CD4-positive, CD25-positive, alpha-beta regulatory T cell (primary cell): Measurements from ENCODE around the gene MYO15B. TPM values are rescaled to one million over a fixed set of nuclear protein-coding genes. Genes with fewer than 3 reads are reported as not detected.

ENCODE experiments used
- ATAC-seq, 2 donors: fragments of 150-1000 bp; cut with Tn5 transposase; one replicate each; pipeline ENCODE4 v1.10.0; 2021; ENCODE audit warnings: low read depth in 2 of 2, moderate number of reproducible peaks in 2 of 2, moderate library complexity in 1 of 2
- DNase-seq, 3 donors: peaks; one replicate each; pipeline versions ENCODE4 v3.0.0 to v3.0.0-alpha.2; 2012 to 2022; ENCODE audit warnings: mixed read lengths in 1 of 3
- H3K27ac ChIP-seq: one replicate; pipeline ENCODE4 v1.7.0; 2013; ENCODE audit warnings: mild to moderate bottlenecking, low read length; ENCODE audit not compliant: insufficient read depth, poor library complexity, severe bottlenecking
- H3K27me3 ChIP-seq: one replicate; pipeline ENCODE4 v1.7.0; 2013; ENCODE audit warnings: low read length; ENCODE audit not compliant: control insufficient read depth, insufficient read depth
- H3K36me3 ChIP-seq: one replicate; pipeline ENCODE4 v1.7.0; 2013; ENCODE audit warnings: mild to moderate bottlenecking, low read length, moderate library complexity; ENCODE audit not compliant: control insufficient read depth, insufficient read depth
- H3K4me1 ChIP-seq: 2 replicates; pipeline ENCODE4 v1.7.0; 2013; ENCODE audit warnings: mild to moderate bottlenecking, low read length; ENCODE audit not compliant: insufficient read depth, control insufficient read depth, poor library complexity, severe bottlenecking
- H3K4me3 ChIP-seq: one replicate; pipeline ENCODE4 v1.7.0; 2013; ENCODE audit warnings: low read depth, mild to moderate bottlenecking, low read length, moderate library complexity
- H3K9me3 ChIP-seq, 2 experiments: 1 replicate in 1 of 2; 2 replicates in 1 of 2; pipeline ENCODE4 v1.7.0; 2013; ENCODE audit warnings: low read length in 2 of 2, mild to moderate bottlenecking in 1 of 2, moderate library complexity in 1 of 2; ENCODE audit not compliant: control insufficient read depth in 2 of 2
- H3K27ac Mint-ChIP-seq, 3 donors: one replicate each; pipeline ENCODE4 v1.8.0; 2020 to 2022; ENCODE audit warnings: mild to moderate bottlenecking in 3 of 3, mixed read lengths in 3 of 3, moderate library complexity in 2 of 3
- H3K27me3 Mint-ChIP-seq: one replicate; pipeline ENCODE4 v1.8.0; 2022; ENCODE audit warnings: mild to moderate bottlenecking, mixed read lengths
- H3K36me3 Mint-ChIP-seq: one replicate; pipeline ENCODE4 v1.8.0; 2020; ENCODE audit warnings: mixed read lengths
- H3K4me1 Mint-ChIP-seq, 4 donors: one replicate each; pipeline ENCODE4 v1.8.0; 2020 to 2022; ENCODE audit warnings: mixed read lengths in 4 of 4, mild to moderate bottlenecking in 1 of 4
- H3K4me3 Mint-ChIP-seq, 4 donors: one replicate each; pipeline ENCODE4 v1.8.0; 2020 to 2022; ENCODE audit warnings: mild to moderate bottlenecking in 4 of 4, mixed read lengths in 4 of 4, moderate library complexity in 3 of 4
- H3K9me3 Mint-ChIP-seq, 7 donors: one replicate each; pipeline ENCODE4 v1.8.0; 2020 to 2022; ENCODE audit warnings: mixed read lengths in 7 of 7, mild to moderate bottlenecking in 3 of 7, moderate library complexity in 2 of 7
- polyA plus RNA-seq, 4 donors: library from polyadenylated mRNA; unstranded; fragments of 300-500 nt; fragmentation: Illumina TruSeq; gene quantifications; one replicate each; pipeline ENCODE4 v1.2.3, GENCODE V29; 2021
- total RNA-seq: library from RNA; stranded (reverse); gene quantifications from one replicate; pipeline ENCODE4 v1.2.3, GENCODE V29; 2022

Gene MYO15B
- total and polyA plus RNA-seq, 5 donors from 2014 or later, result 0.95 to 117 (median 1.0) TPM

DNA sequence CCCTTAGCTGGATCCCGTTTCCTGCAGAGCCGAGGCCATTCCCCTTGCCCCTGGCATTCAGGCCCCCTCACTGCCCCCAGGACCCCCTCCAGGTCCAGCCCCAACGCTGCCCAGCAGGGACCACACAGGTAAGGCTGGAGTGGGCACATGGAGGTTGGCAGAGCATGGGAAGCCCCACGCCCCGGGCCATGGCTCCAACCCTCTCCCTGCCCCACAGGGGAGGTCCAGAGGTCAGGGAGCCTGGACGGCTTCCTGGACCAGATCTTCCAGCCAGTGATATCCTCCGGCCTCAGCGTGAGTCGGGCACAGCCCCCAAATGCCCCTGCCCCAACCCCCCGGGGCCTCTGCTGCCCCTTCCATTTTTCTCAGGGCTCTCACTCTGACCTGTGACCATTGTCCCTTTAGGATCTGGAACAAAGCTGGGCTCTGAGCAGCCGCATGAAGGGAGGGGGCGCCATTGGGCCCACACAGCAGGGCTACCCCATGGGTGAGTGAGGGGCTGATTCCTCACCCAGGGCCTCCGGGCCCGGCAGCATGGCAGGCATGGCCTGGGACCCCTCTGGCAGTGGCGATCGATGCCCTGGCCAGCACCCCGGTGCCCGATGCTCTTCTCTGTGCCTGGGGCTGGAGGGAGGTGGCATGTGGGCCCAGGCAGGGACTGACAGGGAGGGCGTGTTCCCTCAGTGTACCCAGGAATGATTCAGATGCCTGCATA, 27.1 kb downstream of the MYO15B start:
- no peaks in the 10 kb centered on the region for H3K27me3 ChIP-seq
- no peaks in the 10 kb centered on the region for H3K36me3 ChIP-seq
- Mint-ChIP-seq H3K27ac (no peak overlapping the region), H3K27me3 (no peaks in the 10 kb centered on the region), H3K4me3 (no peak overlapping the region), H3K9me3 (no peaks in the 10 kb centered on the region), H3K36me3 (no peaks in the 10 kb centered on the region), H3K4me1 (no peaks in the 10 kb centered on the region)
- ATAC-seq, result no peak
- no peak overlapping the region for H3K27ac ChIP-seq
- no peaks in the 10 kb centered on the region for H3K4me1 ChIP-seq
- no peak overlapping the region for H3K4me3 ChIP-seq
- no peaks in the 10 kb centered on the region for H3K9me3 ChIP-seq
- no peak for DNase-seq

DNA sequence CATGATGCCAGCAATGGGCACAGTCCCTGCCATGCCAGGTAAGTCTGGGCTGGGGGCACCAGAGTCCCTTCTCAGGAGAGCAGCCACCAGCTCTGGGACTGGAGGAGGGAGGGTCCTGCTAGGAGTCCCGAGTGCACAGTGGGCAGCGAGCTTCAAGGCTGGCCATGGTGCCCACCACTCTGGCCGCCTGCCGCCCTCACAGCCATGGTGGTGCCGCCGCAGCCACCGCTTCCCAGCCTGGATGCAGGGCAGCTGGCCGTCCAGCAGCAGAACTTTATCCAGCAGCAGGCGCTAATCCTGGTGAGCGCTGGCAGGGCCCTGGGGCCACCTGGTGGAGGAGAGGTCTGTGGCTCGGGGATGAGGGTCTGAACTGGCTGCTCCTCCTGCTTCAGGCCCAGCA, 27.7 kb downstream of the MYO15B start:
- ATAC-seq (no peak), DNase-seq (no peak)
- H3K27me3 ChIP-seq, result no peaks in the 10 kb centered on the region
- Mint-ChIP-seq H3K27me3 (no peaks in the 10 kb centered on the region), H3K36me3 (no peaks in the 10 kb centered on the region), H3K27ac (no peak overlapping the region), H3K4me1 (no peaks in the 10 kb centered on the region), H3K4me3 (no peak overlapping the region), H3K9me3 (no peaks in the 10 kb centered on the region)
- no peaks in the 10 kb centered on the region for H3K9me3 ChIP-seq
- H3K4me1 ChIP-seq, result no peaks in the 10 kb centered on the region
- H3K4me3 ChIP-seq, result no peak overlapping the region
- no peaks in the 10 kb centered on the region for H3K36me3 ChIP-seq
- H3K27ac ChIP-seq, result no peak overlapping the region

DNA sequence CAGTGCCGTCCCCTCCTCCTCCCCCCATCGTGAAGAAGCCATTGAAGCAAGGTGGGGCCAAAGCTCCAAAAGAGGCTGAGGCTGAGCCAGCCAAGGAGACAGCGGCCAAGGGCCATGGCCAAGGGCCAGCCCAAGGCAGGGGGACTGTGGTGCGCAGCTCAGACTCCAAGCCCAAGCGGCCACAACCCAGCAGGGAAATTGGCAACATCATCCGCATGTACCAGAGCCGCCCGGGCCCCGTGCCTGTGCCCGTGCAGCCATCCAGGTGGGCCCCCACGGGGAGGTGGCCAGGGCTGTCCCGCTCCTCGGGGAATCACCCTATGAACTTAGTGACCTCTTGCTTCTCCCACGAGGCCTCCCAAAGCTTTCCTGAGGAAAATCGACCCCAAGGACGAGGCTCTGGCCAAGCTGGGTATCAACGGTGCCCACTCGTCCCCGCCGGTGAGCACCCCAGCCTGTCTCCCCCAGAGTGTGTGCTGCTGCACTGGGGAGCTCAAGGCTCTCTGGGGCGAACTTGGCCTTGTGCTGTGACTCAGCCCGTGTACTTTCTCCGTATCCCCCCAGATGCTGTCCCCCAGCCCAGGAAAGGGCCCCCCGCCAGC, 29.0 kb downstream of the MYO15B start:
- ATAC-seq (no peak), DNase-seq (no peak)
- no peaks in the 10 kb centered on the region for H3K4me1 Mint-ChIP-seq
- no peaks in the 10 kb centered on the region for H3K36me3 Mint-ChIP-seq
- H3K27ac Mint-ChIP-seq, result no peak overlapping the region
- no peaks in the 10 kb centered on the region for H3K9me3 Mint-ChIP-seq
- no peak overlapping the region for H3K4me3 ChIP-seq
- no peaks in the 10 kb centered on the region for H3K27me3 ChIP-seq
- no peaks in the 10 kb centered on the region for H3K4me1 ChIP-seq
- H3K9me3 ChIP-seq, result no peaks in the 10 kb centered on the region
- no peaks in the 10 kb centered on the region for H3K36me3 ChIP-seq
- H3K27me3 Mint-ChIP-seq, result no peaks in the 10 kb centered on the region
- H3K4me3 Mint-ChIP-seq, result no peak overlapping the region
- H3K27ac ChIP-seq, result no peak overlapping the region

DNA sequence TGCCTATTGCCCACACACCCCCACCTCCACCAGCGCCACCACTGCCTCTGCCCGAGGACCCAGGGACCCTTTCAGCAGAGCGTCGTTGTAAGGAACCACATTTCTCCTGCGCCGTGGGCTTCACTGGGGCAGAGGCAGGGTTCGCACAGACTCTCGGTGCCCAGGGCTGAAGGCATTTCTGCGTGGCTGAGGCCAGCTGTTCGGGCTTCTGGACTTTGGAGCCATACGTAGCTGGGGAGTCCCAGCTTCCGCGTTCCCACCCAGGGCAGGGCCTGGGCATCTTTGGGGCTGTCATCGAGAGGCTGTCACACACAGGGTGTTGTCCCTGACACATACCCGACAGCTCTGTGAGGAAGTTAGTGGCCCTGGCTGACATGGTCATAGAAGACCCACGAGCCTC, 29.6 kb downstream of the MYO15B start:
- Histone ChIP-seq H3K4me3 (no peak overlapping the region), H3K27ac (no peak overlapping the region), H3K27me3 (no peaks in the 10 kb centered on the region), H3K4me1 (no peaks in the 10 kb centered on the region), H3K36me3 (no peaks in the 10 kb centered on the region), H3K9me3 (no peaks in the 10 kb centered on the region)
- peak overlapping the region in 1 of 3 donors; percentile 71 for H3K27ac Mint-ChIP-seq
- no peak for ATAC-seq
- H3K9me3 Mint-ChIP-seq, result no peaks in the 10 kb centered on the region
- DNase-seq, result no peak
- peaks cover 2% of the 10 kb centered on the region for H3K36me3 Mint-ChIP-seq
- H3K4me1 Mint-ChIP-seq, result peaks cover 0 to 3% (median 0%) of the 10 kb centered on the region in 4 donors
- peaks cover 2% of the 10 kb centered on the region for H3K27me3 Mint-ChIP-seq
- H3K4me3 Mint-ChIP-seq, result no peak overlapping the region

DNA sequence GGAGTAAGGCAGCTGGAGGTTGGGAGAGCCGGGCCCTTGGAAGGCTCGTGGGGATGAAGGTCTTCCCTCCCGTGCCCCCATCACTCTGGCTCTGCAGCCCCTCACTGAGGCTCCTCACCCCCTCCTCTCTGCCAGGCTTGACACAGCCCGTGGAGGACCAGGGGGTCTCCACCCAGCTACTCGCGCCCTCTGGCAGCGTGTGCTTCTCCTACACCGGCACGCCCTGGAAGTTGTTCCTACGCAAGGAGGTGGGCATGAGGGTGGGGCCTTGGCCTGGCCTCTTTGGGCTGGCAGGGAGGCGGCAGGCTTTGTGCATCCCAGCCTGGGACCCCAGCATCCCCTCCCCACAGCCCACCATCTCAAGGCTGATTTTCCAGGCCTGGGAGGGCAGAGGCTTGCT, 30.1 kb downstream of the MYO15B start:
- no peak overlapping the region for H3K27ac ChIP-seq
- peaks cover 0 to 7% (median 0%) of the 10 kb centered on the region in 4 donors for H3K4me1 Mint-ChIP-seq
- no peak overlapping the region for H3K4me3 Mint-ChIP-seq
- DNase-seq (no peak), ATAC-seq (no peak)
- H3K27me3 ChIP-seq, result no peaks in the 10 kb centered on the region
- peaks cover 7% of the 10 kb centered on the region for H3K36me3 Mint-ChIP-seq
- no peaks in the 10 kb centered on the region for H3K9me3 ChIP-seq
- no peaks in the 10 kb centered on the region for H3K36me3 ChIP-seq
- H3K27ac Mint-ChIP-seq, result peak overlapping the region in 1 of 3 donors; percentile 71
- no peaks in the 10 kb centered on the region for H3K4me1 ChIP-seq
- peaks cover 4% of the 10 kb centered on the region for H3K27me3 Mint-ChIP-seq
- no peak overlapping the region for H3K4me3 ChIP-seq
- H3K9me3 Mint-ChIP-seq, result no peaks in the 10 kb centered on the region

DNA sequence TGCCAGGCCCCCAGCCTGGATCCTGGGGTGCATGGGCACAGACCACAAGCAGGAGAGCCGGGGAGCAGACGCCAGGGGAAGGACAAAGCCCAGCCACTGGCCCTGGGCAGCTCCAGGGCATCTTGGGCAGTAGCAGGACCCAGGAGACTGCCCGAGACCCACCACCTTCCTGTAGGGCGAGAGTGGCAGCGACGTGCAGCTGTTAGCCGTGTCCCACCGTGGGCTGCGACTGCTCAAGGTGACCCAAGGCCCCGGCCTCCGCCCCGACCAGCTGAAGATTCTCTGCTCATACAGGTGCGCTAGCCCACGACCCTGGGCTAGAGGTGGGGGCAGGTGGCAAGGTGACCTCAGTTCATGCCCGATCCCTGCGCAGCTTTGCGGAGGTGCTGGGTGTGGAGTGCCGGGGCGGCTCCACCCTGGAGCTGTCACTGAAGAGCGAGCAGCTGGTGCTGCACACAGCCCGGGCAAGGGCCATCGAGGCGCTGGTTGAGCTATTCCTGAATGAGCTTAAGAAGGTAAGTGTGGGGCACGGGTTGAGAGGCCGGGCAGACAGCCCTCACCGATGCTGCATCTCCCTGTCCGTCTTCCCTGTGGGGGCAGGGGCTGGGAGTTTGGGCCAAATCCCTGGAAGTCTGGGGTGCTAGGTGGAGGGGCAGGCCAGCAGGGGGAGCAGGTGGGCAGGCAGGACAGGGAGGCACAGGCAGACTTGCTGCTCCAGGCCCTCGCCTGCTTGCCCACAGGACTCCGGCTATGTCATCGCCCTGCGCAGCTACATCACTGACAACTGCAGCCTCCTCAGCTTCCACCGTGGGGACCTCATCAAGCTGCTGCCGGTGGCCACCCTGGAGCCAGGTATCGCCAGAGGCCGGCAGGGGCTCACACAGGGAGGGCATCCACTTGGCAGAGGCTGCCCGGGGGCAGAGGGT, 32.2 kb downstream of the MYO15B start:
- no peaks in the 10 kb centered on the region for H3K9me3 ChIP-seq
- no peaks in the 10 kb centered on the region for H3K9me3 Mint-ChIP-seq
- H3K4me1 ChIP-seq, result no peaks in the 10 kb centered on the region
- peaks cover 4% of the 10 kb centered on the region for H3K27me3 Mint-ChIP-seq
- DNase-seq (peak in 1 of 3 donors; percentile 22), ATAC-seq (no peak)
- no peak overlapping the region for H3K4me3 ChIP-seq
- no peaks in the 10 kb centered on the region for H3K36me3 ChIP-seq
- no peak overlapping the region for H3K27ac Mint-ChIP-seq
- peaks cover 0 to 8% (median 0%) of the 10 kb centered on the region in 4 donors for H3K4me1 Mint-ChIP-seq
- no peak overlapping the region for H3K4me3 Mint-ChIP-seq
- H3K36me3 Mint-ChIP-seq, result peaks cover 8% of the 10 kb centered on the region
- H3K27me3 ChIP-seq, result no peaks in the 10 kb centered on the region
- H3K27ac ChIP-seq, result no peak overlapping the region

DNA sequence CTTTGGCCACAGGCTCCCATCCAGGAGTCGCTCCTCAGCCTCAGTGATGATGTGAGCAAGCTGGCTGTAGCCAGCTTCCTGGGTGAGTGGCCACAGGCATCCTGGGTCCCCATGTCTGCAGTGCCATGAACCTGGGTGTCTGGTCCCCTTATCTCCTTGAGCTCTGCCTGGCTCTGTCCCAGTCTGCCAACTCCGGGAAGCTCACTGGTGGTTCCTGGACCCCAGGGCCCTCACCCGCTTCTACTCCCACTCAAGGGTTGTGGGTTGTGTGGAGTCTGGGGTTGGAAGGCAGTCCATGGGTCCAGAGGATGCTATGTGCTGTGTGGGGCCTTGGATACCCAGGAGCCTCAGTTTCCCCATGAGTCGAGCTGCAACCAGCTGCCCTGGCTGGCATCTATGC, 33.9 kb downstream of the MYO15B start:
- Histone ChIP-seq H3K4me1 (no peaks in the 10 kb centered on the region), H3K36me3 (no peaks in the 10 kb centered on the region), H3K4me3 (no peak overlapping the region), H3K27ac (no peak overlapping the region), H3K27me3 (no peaks in the 10 kb centered on the region), H3K9me3 (no peaks in the 10 kb centered on the region)
- H3K36me3 Mint-ChIP-seq, result peaks cover 8% of the 10 kb centered on the region
- H3K4me3 Mint-ChIP-seq, result no peak overlapping the region
- ATAC-seq (no peak), DNase-seq (no peak)
- peaks cover 4% of the 10 kb centered on the region for H3K27me3 Mint-ChIP-seq
- peaks cover 0 to 1% (median 0%) of the 10 kb centered on the region in 7 donors for H3K9me3 Mint-ChIP-seq
- no peak overlapping the region for H3K27ac Mint-ChIP-seq
- H3K4me1 Mint-ChIP-seq, result peaks cover 0 to 8% (median 0%) of the 10 kb centered on the region in 4 donors
